ENCODE data around the gene FOXS1. TPM values are rescaled to one million over a fixed set of nuclear protein-coding genes. Genes with fewer than 3 reads are reported as not detected.
A peak's percentile ranks its signal among the peaks of the same experiment; 100 is the strongest.

FOXS1 gene
- total RNA-seq, 1 donor from 2014 or later: not detected

- TF ChIP-seq CTCF (conservative IDR thresholded peaks at IDR 0.05; ENCODE audit: low read depth, low read length): no peak
- no peak for DNase-seq (ENCODE audit: low read depth)
- no peak overlapping the region for H3K4me3 ChIP-seq (ENCODE audit: low read depth, low read length)
These were observed 30.3 kb upstream of the FOXS1 start for GRCh38 chr20:31875671-31876070.

- no peak for DNase-seq (ENCODE audit: low read depth)
- H3K4me3 ChIP-seq (ENCODE audit: low read depth, low read length): no peak overlapping the region
- TF ChIP-seq CTCF (conservative IDR thresholded peaks at IDR 0.05; ENCODE audit: low read depth, low read length): no peak
These were observed 27.0 kb upstream of the FOXS1 start for GRCh38 chr20:31872406-31872805.

- H3K4me3 ChIP-seq (ENCODE audit: low read depth, low read length): no peak overlapping the region
- no peak for DNase-seq (ENCODE audit: low read depth)
- no peak for TF ChIP-seq CTCF (conservative IDR thresholded peaks at IDR 0.05; ENCODE audit: low read depth, low read length)
These were observed 26.2 kb upstream of the FOXS1 start for GRCh38 chr20:31871618-31871954.

- peak overlapping the region; percentile 45 for H3K4me3 ChIP-seq (ENCODE audit: low read depth, low read length)
These were observed 25.6 kb upstream of the FOXS1 start for GRCh38 chr20:31870726-31871617.

GRCh38 chr20:31869942-31870725 lies 24.7 kb upstream of the FOXS1 start, which contains the start of the genes DUSP15 and TTLL9:
TSS of gene DUSP15 (minus strand) at chr20:31870527. CDS start at chr20:31870337, 190 bp downstream.
TSS of gene TTLL9 (plus strand) at chr20:31870634. CDS start at chr20:31871127, 493 bp downstream.
- no peak for TF ChIP-seq CTCF (conservative IDR thresholded peaks at IDR 0.05; ENCODE audit: low read depth, low read length)
- DNase-seq (ENCODE audit: low read depth): no peak
- peak within 1 kb of the TSS; percentile 45 for H3K4me3 ChIP-seq (ENCODE audit: low read depth, low read length)

More at GRCh38 chr20:31870726-31871617, 25.6 kb upstream of the FOXS1 start:
- no peak for TF ChIP-seq CTCF (conservative IDR thresholded peaks at IDR 0.05; ENCODE audit: low read depth, low read length)
- DNase-seq (ENCODE audit: low read depth): no peak

- DNase-seq (ENCODE audit: low read depth): no peak
- peak overlapping the region; percentile 45 for H3K4me3 ChIP-seq (ENCODE audit: low read depth, low read length)
- no peak for TF ChIP-seq CTCF (conservative IDR thresholded peaks at IDR 0.05; ENCODE audit: low read depth, low read length)
These were observed 24.2 kb upstream of the FOXS1 start for GRCh38 chr20:31869673-31869941.
